ENCODE data around the gene UBA52.

DNA sequence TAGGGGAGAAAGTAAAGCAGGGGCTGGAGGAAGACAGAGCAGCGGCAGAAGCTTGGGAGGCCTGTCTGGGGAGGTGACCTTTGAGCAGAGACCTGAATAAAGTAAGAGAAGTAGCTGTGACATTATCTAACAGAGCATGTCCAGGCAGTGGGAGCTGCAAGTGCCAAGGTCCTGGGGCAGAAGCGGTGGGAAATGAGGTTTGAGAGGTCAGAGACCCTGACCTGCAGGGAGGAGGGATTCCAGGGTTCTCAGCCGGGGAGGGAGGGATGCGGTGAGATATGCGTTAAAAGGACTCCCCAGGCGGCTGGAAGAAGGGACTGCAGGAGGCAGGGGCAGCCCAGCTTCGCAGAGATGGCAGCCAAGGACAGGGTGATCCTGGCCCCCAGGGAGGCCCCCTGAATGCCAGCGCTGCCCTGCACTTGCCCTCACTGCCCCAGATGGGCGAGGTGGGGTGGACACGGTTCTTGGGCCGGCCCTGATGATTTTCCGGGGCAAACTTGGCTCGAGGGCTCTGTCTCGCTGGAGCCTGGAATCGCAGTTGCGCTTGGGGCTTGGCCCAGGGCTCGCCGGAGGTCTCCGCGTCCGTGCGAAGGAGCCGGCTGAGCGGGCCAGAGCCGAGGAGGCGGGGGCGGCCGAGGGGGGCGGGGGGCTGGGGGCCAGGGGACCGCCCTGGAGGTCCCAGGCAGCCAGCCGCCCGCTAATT, 31.7 kb downstream of the UBA52 start:
- TF ChIP-seq, protein P1, sequence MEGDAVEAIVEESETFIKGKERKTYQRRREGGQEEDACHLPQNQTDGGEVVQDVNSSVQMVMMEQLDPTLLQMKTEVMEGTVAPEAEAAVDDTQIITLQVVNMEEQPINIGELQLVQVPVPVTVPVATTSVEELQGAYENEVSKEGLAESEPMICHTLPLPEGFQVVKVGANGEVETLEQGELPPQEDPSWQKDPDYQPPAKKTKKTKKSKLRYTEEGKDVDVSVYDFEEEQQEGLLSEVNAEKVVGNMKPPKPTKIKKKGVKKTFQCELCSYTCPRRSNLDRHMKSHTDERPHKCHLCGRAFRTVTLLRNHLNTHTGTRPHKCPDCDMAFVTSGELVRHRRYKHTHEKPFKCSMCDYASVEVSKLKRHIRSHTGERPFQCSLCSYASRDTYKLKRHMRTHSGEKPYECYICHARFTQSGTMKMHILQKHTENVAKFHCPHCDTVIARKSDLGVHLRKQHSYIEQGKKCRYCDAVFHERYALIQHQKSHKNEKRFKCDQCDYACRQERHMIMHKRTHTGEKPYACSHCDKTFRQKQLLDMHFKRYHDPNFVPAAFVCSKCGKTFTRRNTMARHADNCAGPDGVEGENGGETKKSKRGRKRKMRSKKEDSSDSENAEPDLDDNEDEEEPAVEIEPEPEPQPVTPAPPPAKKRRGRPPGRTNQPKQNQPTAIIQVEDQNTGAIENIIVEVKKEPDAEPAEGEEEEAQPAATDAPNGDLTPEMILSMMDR (conservative IDR thresholded peaks at IDR 0.05; ENCODE audit: low read depth in 2 of 2), result peak; percentile 24 to 44
- TF ChIP-seq EZH2phosphoT487 (IDR thresholded peaks at IDR 0.05; ENCODE audit: unreplicated experiment) (no peak), POLR2AphosphoS5 (IDR thresholded peaks at IDR 0.05; ENCODE audit: low read depth) (no peak)
